ENCODE data around the gene DHCR7. TPM values are rescaled to one million over a fixed set of nuclear protein-coding genes. Genes with fewer than 3 reads are reported as not detected.

The DHCR7 gene
- total RNA-seq, 3 donors from 2014 or later: 26.5 to 68.6 (median 62.3) TPM

DNA sequence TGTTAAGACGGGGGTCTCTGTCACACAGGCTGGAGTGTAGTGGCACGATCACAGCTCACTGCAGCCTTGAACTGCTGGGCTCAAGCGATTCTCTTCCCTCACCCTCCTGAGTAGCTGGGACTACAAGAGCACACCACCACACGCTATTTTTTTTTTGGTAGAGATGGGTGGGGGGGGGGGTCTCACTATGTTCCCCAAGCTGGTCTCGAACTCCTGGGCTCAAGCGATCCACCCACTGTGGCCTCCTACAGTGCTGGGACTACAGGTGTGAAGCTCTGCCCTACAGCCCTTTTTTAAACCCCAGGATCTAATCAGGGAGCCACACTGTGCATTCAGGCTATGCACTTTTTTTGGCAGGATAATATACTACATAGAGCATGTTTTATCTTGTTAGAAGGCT is 1.4 kb upstream of the DHCR7 start:
- H3K4me3 ChIP-seq: no peak overlapping the region
- H3K4me1 ChIP-seq (ENCODE audit: low read depth): peaks cover 19% of the 10 kb centered on the region
- H3K36me3 ChIP-seq (ENCODE audit: low read depth): no peaks in the 10 kb centered on the region
- DNase-seq: peak in 1 of 3 donors; percentile 17
- H3K9me3 ChIP-seq: no peaks in the 10 kb centered on the region
- intact Hi-C loops (cut with DNase I, micrococcal nuclease): no loop called here
- no peak for ATAC-seq
- no peak for TF ChIP-seq CTCF (IDR thresholded peaks at IDR 0.05)

- ATAC-seq (peak; percentile 44), DNase-seq (peak in 1 of 3 donors; percentile 59)
- no peaks in the 10 kb centered on the region for H3K9me3 ChIP-seq
- peak overlapping the region; percentile 40 for H3K4me3 ChIP-seq
- no peak for TF ChIP-seq CTCF (IDR thresholded peaks at IDR 0.05)
- intact Hi-C loops (cut with DNase I, micrococcal nuclease): no loop called here
- H3K4me1 ChIP-seq (ENCODE audit: low read depth): peaks cover 12% of the 10 kb centered on the region
- H3K36me3 ChIP-seq (ENCODE audit: low read depth): no peaks in the 10 kb centered on the region
Measured at GRCh38 chr11:71447791-71448256, 369 bp downstream of the DHCR7 start.

DNA sequence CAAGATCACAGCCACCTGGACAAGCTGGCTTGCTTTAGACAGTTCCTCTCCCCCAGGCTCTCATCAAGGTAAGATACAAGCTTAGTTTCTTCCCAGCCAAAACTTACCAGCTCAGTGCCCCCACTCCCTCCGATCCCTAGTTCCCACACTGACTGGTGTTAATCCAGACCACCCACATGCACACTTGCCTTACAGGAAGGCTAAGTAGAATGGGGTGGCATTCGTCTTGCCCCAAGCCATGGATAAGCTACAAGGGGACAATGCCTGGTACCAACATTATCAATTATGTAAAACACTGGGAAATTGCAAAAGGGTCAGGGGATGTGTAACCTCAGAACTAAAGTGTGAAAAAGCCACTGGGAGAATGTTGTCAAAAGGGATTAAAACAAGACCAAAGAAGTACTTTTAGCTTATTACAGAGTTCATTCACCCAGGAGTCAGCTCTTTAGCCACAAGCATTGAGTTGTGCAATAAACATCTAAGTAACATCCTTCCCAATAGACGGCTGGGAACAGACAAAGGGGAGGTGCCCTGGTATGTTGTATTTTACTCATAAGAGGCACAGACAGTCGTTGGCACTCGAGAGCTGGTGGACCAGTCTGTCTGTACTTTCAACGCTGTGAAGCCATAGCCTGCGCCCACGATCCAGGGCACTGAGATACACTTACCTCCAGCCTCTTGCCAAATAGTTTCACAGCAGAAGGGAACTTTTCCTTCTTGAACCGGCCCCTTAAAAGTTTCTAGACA is 1.1 kb downstream of the DHCR7 start:
- Histone ChIP-seq H3K4me3 (no peak overlapping the region), H3K36me3 (ENCODE audit: low read depth) (no peaks in the 10 kb centered on the region), H3K9me3 (no peaks in the 10 kb centered on the region), H3K4me1 (ENCODE audit: low read depth) (peaks cover 10% of the 10 kb centered on the region)
- intact Hi-C loops (cut with DNase I, micrococcal nuclease): no loop called here
- TF ChIP-seq CTCF (IDR thresholded peaks at IDR 0.05): no peak
- peak in 2 of 3 donors; percentile 42 to 43 for DNase-seq
- ATAC-seq: peak; percentile 25

DNA sequence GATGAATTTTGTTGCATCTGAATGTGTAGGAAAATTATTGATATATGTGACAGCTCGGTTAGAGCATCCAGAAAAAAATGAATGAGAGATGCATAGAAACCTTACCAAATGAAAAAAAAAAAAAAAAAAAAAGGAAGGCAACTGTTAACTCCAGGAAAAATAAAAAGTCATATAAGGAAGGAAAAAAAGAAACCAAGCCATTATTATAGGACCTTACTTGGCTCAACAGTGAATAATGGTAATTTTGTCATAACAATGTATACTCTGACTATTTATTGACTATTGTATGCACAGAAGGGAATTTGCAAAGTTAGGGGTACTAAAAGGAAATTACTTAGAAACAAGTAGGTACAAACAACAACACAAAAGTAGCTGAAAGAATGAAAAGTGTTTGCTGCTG is 2.0 kb downstream of the DHCR7 start:
- H3K9me3 ChIP-seq: no peaks in the 10 kb centered on the region
- no peaks in the 10 kb centered on the region for H3K36me3 ChIP-seq (ENCODE audit: low read depth)
- H3K4me1 ChIP-seq (ENCODE audit: low read depth): peaks cover 3% of the 10 kb centered on the region
- TF ChIP-seq CTCF (IDR thresholded peaks at IDR 0.05): no peak
- DNase-seq: no peak
- ATAC-seq: no peak
- no peak overlapping the region for H3K4me3 ChIP-seq
- intact Hi-C loops (cut with DNase I, micrococcal nuclease): no loop called here

- intact Hi-C loops (cut with DNase I, micrococcal nuclease): no loop called here
- Histone ChIP-seq H3K4me1 (ENCODE audit: low read depth) (peaks cover 3% of the 10 kb centered on the region), H3K4me3 (no peak overlapping the region), H3K9me3 (no peaks in the 10 kb centered on the region), H3K36me3 (ENCODE audit: low read depth) (no peaks in the 10 kb centered on the region)
- peak in 1 of 3 donors; percentile 9 for DNase-seq
- ATAC-seq: no peak
- TF ChIP-seq CTCF (IDR thresholded peaks at IDR 0.05): no peak
Measured at GRCh38 chr11:71444811-71445210, 3.4 kb downstream of the DHCR7 start.

Measured in mucosa of descending colon (tissue), 3 donors.